NCI-H128 (cell line): ENCODE data around the gene YLPM1.
A peak's percentile ranks its signal among the peaks of the same experiment; 100 is the strongest.
"Not testable (repeated sequence)": the region's sequence is repeated elsewhere in the genome, so short reads cannot be mapped to it uniquely, and the experiment has no call there.

Experiments
- DNase-seq: peaks from one replicate; lab custom pipeline; 2025; ENCODE audit not compliant: unreplicated experiment; lab: John Stamatoyannopoulos, UW

YLPM1 gene, protein sequence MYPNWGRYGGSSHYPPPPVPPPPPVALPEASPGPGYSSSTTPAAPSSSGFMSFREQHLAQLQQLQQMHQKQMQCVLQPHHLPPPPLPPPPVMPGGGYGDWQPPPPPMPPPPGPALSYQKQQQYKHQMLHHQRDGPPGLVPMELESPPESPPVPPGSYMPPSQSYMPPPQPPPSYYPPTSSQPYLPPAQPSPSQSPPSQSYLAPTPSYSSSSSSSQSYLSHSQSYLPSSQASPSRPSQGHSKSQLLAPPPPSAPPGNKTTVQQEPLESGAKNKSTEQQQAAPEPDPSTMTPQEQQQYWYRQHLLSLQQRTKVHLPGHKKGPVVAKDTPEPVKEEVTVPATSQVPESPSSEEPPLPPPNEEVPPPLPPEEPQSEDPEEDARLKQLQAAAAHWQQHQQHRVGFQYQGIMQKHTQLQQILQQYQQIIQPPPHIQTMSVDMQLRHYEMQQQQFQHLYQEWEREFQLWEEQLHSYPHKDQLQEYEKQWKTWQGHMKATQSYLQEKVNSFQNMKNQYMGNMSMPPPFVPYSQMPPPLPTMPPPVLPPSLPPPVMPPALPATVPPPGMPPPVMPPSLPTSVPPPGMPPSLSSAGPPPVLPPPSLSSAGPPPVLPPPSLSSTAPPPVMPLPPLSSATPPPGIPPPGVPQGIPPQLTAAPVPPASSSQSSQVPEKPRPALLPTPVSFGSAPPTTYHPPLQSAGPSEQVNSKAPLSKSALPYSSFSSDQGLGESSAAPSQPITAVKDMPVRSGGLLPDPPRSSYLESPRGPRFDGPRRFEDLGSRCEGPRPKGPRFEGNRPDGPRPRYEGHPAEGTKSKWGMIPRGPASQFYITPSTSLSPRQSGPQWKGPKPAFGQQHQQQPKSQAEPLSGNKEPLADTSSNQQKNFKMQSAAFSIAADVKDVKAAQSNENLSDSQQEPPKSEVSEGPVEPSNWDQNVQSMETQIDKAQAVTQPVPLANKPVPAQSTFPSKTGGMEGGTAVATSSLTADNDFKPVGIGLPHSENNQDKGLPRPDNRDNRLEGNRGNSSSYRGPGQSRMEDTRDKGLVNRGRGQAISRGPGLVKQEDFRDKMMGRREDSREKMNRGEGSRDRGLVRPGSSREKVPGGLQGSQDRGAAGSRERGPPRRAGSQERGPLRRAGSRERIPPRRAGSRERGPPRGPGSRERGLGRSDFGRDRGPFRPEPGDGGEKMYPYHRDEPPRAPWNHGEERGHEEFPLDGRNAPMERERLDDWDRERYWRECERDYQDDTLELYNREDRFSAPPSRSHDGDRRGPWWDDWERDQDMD (N-terminal part only)

DNA sequence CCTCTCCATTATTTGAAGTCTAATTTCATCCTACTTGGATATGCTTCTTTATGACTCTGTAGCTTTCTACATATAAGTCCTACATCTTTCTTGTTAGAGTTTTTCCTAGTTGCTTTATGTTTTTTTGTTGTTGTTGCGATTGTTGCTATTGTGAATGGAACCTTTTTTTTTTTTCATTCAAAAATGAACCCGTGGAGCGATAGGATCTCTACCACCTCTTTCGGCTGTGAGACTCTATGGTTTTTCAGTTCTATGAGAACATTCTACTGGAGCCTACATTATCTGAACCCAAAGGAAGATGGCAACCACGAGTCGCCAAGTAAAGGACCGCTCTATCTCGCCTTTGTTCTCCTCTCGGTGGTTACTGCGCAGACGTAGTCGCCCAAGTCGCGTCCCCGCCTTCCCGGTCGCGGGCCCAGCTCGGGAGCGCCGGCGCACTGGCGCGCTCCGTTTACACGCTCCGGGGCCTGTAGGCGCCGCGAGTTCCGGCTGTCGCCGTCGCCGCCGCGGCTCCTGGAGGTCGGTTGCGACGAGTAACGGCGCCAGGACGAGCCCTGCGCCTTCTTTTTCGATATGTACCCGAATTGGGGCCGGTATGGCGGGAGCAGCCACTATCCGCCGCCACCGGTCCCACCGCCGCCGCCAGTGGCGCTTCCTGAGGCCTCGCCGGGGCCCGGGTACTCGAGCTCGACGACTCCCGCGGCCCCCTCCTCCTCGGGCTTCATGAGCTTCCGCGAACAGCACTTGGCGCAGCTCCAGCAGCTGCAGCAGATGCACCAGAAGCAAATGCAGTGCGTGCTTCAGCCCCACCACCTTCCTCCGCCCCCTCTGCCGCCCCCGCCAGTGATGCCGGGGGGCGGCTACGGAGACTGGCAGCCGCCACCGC, at the start of gene YLPM1:
YLPM1 (plus strand) TSS at position 400 of the 886 bp plus-strand sequence; CDS start at position 574, 174 bp downstream.
- DNase-seq, result peak; percentile 93

DNA sequence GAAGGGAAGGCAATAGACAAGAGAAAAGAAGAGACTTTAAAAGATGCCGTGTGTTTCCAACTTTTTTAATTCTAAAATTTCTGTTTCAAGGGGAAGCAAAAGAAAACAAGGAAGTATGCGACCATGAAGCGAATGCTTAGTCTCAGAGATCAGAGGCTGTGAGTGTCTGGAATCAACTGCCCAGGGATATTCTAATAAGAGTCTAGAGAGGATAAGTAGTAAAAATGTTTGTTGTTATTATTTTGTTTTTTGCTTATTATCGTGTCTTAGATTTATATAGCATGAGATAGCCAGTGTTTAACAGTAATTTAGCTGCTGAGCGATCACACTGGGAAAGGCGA, 49.8 kb upstream of the YLPM1 start:
- no peak for DNase-seq

DNA sequence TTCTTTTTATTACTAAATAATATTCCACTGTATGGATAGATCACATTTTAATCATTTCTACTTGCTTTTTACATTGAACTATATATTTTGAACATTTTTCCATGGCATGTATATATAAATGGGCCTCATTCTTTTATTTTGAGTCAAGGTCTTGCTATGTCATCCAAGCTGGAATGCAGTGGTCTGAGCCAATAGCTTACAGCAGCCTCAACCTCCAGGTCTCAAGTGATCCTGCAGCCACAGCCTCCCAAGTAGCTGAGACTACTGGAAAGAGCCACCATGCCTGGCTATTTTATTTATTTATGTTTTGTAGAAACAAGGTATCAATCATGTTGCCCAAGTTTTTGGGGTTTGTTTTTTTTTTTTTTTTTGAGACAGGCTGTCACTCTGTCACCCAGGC, 42.6 kb upstream of the YLPM1 start:
- DNase-seq, result no peak

- no peak for DNase-seq
These were observed 40.0 kb upstream of the YLPM1 start for GRCh38 chr14:74723134-74723533.

DNA sequence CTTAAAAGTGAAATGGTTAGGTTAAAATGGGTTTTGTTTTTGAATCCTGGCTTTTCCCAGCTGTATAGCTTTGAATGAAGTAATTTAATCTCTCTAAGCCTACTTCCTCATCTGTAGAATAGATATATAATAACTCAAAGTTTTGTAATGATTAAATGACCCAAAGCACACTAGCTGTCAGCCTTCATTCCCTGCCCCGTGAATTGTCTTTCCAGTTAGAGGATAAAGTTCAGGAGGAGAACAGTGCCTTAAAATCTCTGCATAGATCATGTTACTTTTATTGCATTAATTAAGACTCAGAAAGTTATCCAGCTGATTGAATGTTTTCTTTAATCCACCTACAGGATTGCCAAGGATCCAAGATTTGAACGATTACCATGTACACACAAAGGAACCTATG, 30.7 kb upstream of the YLPM1 start:
- no peak for DNase-seq

GRCh38 chr14:74733221-74733620, 29.9 kb upstream of the YLPM1 start:
- DNase-seq, result no peak

- no peak for DNase-seq
These were observed 28.0 kb upstream of the YLPM1 start for GRCh38 chr14:74735125-74735524.

- no peak for DNase-seq
These were observed 25.3 kb upstream of the YLPM1 start for GRCh38 chr14:74737753-74738325.

DNA sequence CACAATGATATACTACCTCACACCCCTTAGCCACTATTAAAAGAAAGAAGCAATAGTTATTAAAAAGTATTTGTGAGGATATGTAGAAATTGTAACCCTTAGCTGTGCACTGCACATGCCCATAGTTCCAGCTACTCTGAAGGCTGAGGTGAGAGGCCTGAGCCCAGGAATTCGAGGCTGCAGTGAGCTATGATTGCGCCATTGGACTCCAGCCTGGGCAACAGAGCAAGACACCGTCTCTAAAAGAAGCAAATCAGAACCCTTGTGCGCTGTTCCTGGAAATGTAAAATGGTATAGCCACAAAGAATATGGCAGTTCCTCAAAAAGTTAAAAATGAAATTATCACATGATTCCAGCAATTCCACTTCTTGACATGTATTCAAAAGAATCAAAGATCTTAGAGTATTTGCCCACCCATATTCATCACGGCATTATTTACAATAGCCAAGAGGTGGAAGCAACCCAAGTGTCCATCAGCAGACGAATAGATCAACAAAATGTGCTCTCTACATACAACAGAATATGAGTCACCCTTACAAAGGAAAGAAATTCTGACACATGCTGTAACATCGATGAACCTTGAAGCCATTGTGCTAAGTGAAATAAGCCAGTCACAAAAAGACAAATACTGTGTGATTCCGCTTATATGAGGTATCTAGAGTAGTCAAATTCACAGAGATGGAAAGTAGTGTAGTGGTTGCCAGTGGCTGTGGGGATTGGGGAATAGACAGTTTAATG, 23.7 kb upstream of the YLPM1 start:
- DNase-seq, result no peak

DNA sequence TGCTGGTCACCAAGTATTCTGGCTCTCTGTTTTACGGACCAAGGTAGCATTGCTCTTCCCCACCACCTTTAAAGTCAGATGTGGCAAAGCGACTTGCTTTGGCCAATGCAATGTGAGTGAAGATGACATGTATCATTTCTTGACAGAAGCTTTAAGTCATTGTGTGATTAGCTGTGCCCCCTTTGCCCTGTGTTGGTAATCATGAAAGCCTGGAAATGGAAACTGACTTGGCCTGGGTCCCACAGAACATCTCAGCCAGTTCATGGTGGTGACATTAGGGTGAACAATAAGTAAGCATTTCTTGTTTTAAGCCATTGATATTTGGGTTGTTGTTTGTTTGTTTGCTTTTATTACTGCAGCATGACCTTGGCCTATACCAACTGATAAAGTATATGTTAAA, 15.9 kb upstream of the YLPM1 start:
- DNase-seq, result no peak

GRCh38 chr14:74754157-74754556, 9.0 kb upstream of the YLPM1 start:
- no peak for DNase-seq

DNA sequence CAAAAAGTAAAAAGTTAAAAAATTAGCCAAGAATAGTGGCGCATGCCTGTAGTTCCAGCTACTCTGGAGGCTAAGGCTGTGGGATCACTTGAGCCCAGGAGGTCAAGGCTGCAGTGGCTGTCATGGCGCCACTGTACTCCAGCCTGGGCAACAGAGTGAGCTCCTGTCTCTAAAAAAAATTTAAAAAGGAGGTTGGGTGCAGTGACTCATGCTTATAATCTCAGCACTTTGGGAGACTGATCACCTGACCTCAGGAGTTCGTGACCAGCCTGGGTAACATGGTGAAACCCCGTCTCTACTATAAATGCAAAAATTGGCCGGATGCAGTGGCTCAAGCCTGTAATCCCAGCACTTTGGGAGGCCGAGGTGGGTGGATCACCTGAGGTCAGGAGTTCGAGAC, 8.2 kb upstream of the YLPM1 start:
- no peak for DNase-seq

- no peak for DNase-seq
These were observed 6.8 kb upstream of the YLPM1 start for GRCh38 chr14:74756326-74756725.

GRCh38 chr14:74758505-74758904, 4.6 kb upstream of the YLPM1 start:
- DNase-seq, result not testable (repeated sequence)

- DNase-seq, result no peak
These were observed 851 bp downstream of the YLPM1 start for GRCh38 chr14:74763803-74764531.

- DNase-seq, result no peak
These were observed 2.6 kb downstream of the YLPM1 start for GRCh38 chr14:74765721-74766120.

- no peak for DNase-seq
These were observed 8.3 kb downstream of the YLPM1 start for GRCh38 chr14:74771399-74771798.

GRCh38 chr14:74784634-74785033, 21.5 kb downstream of the YLPM1 start:
- DNase-seq, result no peak
